Astrocyte (in vitro differentiated cells and primary cell): ENCODE data around the gene SEC22C. TPM values are rescaled to one million over a fixed set of nuclear protein-coding genes. Genes with fewer than 3 reads are reported as not detected.
"Not testable (repeated sequence)": the region's sequence is repeated elsewhere in the genome, so short reads cannot be mapped to it uniquely, and the experiment has no call there.

Experiments used
- DNase-seq: peaks from one replicate; pipeline ENCODE4 v3.0.0-alpha.2; 2010; ENCODE audit warnings: low read depth
- FAIRE-seq: peaks from 2 replicates; lab custom pipeline; 2011; peaks lifted over from hg19 to GRCh38; lab: Jason Lieb, UNC
- H2AFZ ChIP-seq: 2 replicates; pipeline ENCODE4 v1.6.0; 2012; ENCODE audit warnings: low read depth, low read length, inconsistent platforms
- H3K27ac ChIP-seq: 2 replicates; pipeline ENCODE4 v1.5.1; 2011; ENCODE audit warnings: low read depth, low read length, inconsistent platforms
- H3K27me3 ChIP-seq: 2 replicates; pipeline ENCODE4 v1.6.0; 2011; ENCODE audit warnings: low read length, inconsistent platforms; ENCODE audit not compliant: insufficient read depth
- H3K36me3 ChIP-seq: 2 replicates; pipeline ENCODE4 v1.5.1; 2011; ENCODE audit warnings: low read length, inconsistent platforms; ENCODE audit not compliant: insufficient read depth
- H3K4me1 ChIP-seq: 2 replicates; pipeline ENCODE4 v1.5.1; 2011; ENCODE audit warnings: low read length, inconsistent platforms; ENCODE audit not compliant: insufficient read depth
- H3K4me2 ChIP-seq: 2 replicates; pipeline ENCODE4 v1.6.0; 2012; ENCODE audit warnings: low read length, inconsistent platforms
- H3K4me3 ChIP-seq: 2 replicates; pipeline ENCODE4 v1.5.1; 2011; ENCODE audit warnings: low read depth, mild to moderate bottlenecking, low read length, inconsistent platforms; ENCODE audit not compliant: insufficient read depth
- H3K79me2 ChIP-seq: 2 replicates; pipeline ENCODE4 v1.6.0; 2012; ENCODE audit warnings: mild to moderate bottlenecking, low read length, inconsistent platforms; ENCODE audit not compliant: insufficient read depth
- H3K9ac ChIP-seq: 2 replicates; pipeline ENCODE4 v1.6.0; 2012; ENCODE audit warnings: mild to moderate bottlenecking, low read length, inconsistent platforms
- H3K9me3 ChIP-seq: 2 replicates; pipeline ENCODE4 v1.5.1; 2012; ENCODE audit warnings: low read depth, mild to moderate bottlenecking, low read length, inconsistent platforms; ENCODE audit not compliant: insufficient read depth
- H4K20me1 ChIP-seq: 2 replicates; pipeline ENCODE4 v1.6.0; 2012; ENCODE audit warnings: low read length, inconsistent platforms; ENCODE audit not compliant: insufficient read depth
- H3K27ac Mint-ChIP-seq: one replicate; pipeline ENCODE4 v1.8.0; 2021; ENCODE audit warnings: mild to moderate bottlenecking, mixed read lengths; ENCODE audit not compliant: unreplicated experiment
- H3K27me3 Mint-ChIP-seq: one replicate; pipeline ENCODE4 v1.8.0; 2021; ENCODE audit warnings: low read depth, mixed read lengths; ENCODE audit not compliant: unreplicated experiment
- H3K36me3 Mint-ChIP-seq: one replicate; pipeline ENCODE4 v1.8.0; 2021; ENCODE audit warnings: low read depth, mixed read lengths; ENCODE audit not compliant: unreplicated experiment
- H3K4me1 Mint-ChIP-seq: one replicate; pipeline ENCODE4 v1.8.0; 2021; ENCODE audit warnings: low read depth, mixed read lengths; ENCODE audit not compliant: unreplicated experiment
- H3K4me3 Mint-ChIP-seq: one replicate; pipeline ENCODE4 v1.8.0; 2021; ENCODE audit warnings: mild to moderate bottlenecking, moderate library complexity, mixed read lengths; ENCODE audit not compliant: unreplicated experiment
- H3K9me3 Mint-ChIP-seq: one replicate; pipeline ENCODE4 v1.8.0; 2021; ENCODE audit warnings: mild to moderate bottlenecking, mixed read lengths; ENCODE audit not compliant: unreplicated experiment
- EZH2 ChIP-seq: IDR thresholded peaks from 2 replicates; pipeline ENCODE4 v1.6.1; 2012; ENCODE audit warnings: mild to moderate bottlenecking, low read length, inconsistent platforms; ENCODE audit not compliant: insufficient read depth
- total RNA-seq: library from RNA; stranded (reverse); gene quantifications from 2 replicates; pipeline ENCODE4 v1.2.1, GENCODE V29; 2021
- TF ChIP-seq, protein P1 (sequence below): IDR thresholded peaks from 2 replicates; pipeline ENCODE4 v1.5.1; 2011; ENCODE audit warnings: low read depth, mild to moderate bottlenecking, inconsistent platforms, low read length, moderate library complexity; ENCODE audit not compliant: insufficient read depth

The SEC22C gene
- total RNA-seq, 1 donor from 2014 or later, result 37.4 TPM

DNA sequence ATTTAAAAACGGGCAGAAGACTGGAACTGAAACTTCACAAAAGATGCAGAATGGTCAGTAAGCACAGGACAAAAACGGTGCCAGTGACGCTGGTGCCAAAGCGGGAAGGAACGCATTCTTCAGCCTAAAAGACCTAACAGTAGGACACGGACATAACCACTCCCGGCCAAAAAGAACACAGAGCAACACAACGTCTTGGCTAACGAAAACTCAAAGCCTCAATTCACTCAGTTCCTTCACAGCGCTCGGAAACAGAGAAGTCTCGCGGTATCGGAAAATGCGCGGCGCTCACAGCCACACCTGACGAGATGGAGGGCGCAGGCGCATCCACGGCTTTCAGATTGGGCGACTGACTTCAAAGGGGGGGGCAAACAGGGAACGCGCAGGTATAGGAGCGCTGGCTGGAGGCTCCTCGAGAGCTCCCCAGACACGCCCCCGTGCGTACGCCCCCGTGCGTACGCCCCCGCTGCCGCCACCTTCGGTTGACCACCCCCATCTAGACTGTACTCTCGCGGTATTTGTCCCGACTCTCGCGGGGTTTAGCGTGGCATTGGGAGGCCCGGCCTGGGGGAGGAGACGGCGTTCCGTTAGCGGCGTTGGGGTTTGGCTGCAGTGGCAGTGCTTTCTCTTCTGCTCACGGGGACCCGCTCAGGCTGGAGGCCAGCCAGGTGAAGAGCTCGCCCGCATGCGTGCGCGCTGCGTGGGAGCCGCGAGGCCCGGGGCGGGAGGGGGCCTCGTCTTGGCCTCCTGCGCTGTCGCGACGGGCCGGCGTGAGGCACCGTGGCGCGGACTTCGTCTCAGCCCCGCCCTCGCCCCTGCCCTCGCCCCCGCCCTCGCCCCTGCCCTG is 18.6 kb upstream of the SEC22C start, which contains the start of gene NKTR:
NKTR (plus strand) TSS at position 576 of the 847 bp plus-strand sequence. CDS start 321 bp downstream, outside the sequence.
- FAIRE-seq (no peak), DNase-seq (peak; percentile 97)
- Histone ChIP-seq H3K36me3 (peaks cover 2% of the 10 kb centered on the region), H3K27ac (peak within 1 kb of the TSS; percentile 95), H3K27me3 (no peaks in the 10 kb centered on the region), H3K79me2 (peaks cover 48% of the 10 kb centered on the region), H4K20me1 (peaks cover 42% of the 10 kb centered on the region), H3K4me2 (peak within 1 kb of the TSS; percentile 92), H3K9me3 (no peaks in the 10 kb centered on the region), H3K4me3 (peak within 1 kb of the TSS; percentile 79), H3K9ac (peak within 1 kb of the TSS; percentile 95), H3K4me1 (peaks cover 6% of the 10 kb centered on the region), H2AFZ (peak within 1 kb of the TSS; percentile 92)
- Mint-ChIP-seq H3K27ac (peak within 1 kb of the TSS; percentile 91), H3K4me3 (peak within 1 kb of the TSS; percentile 94), H3K4me1 (peaks cover 5% of the 10 kb centered on the region), H3K36me3 (peaks cover 6% of the 10 kb centered on the region), H3K9me3 (no peaks in the 10 kb centered on the region), H3K27me3 (no peaks in the 10 kb centered on the region)
- TF ChIP-seq, protein P1, sequence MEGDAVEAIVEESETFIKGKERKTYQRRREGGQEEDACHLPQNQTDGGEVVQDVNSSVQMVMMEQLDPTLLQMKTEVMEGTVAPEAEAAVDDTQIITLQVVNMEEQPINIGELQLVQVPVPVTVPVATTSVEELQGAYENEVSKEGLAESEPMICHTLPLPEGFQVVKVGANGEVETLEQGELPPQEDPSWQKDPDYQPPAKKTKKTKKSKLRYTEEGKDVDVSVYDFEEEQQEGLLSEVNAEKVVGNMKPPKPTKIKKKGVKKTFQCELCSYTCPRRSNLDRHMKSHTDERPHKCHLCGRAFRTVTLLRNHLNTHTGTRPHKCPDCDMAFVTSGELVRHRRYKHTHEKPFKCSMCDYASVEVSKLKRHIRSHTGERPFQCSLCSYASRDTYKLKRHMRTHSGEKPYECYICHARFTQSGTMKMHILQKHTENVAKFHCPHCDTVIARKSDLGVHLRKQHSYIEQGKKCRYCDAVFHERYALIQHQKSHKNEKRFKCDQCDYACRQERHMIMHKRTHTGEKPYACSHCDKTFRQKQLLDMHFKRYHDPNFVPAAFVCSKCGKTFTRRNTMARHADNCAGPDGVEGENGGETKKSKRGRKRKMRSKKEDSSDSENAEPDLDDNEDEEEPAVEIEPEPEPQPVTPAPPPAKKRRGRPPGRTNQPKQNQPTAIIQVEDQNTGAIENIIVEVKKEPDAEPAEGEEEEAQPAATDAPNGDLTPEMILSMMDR, result no peak
- TF ChIP-seq EZH2, result no peak

DNA sequence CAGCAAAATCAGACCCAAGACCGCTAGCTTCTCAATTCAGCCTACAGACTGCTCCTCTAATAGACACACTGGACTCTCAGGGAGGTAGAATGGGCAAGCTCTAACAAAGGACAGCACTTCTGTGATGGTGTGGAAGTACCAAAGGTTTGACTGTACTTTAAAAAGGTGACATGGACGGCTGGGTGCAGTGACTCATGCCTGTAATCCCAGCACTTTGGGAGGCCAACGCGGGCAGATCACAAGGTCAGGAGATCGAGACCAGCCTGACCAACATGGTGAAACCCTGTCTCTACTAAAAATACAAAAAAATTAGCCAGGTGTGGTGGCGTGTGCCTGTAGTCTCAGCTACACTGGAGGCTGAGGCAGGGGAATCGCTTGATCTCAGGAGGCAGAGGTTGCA is 15.3 kb upstream of the SEC22C start:
- H3K4me3 Mint-ChIP-seq, H3K27ac Mint-ChIP-seq, H2AFZ ChIP-seq, H3K27me3 ChIP-seq, H3K4me3 ChIP-seq, H3K27me3 Mint-ChIP-seq, FAIRE-seq, H3K36me3 Mint-ChIP-seq, DNase-seq, H3K9me3 ChIP-seq, H3K36me3 ChIP-seq, H3K4me1 ChIP-seq, H3K4me1 Mint-ChIP-seq, H3K9ac ChIP-seq, H3K9me3 Mint-ChIP-seq, H3K27ac ChIP-seq, H3K4me2 ChIP-seq: not testable (repeated sequence)
- Histone ChIP-seq H3K79me2 (peaks cover 41% of the 10 kb centered on the region), H4K20me1 (peaks cover 11% of the 10 kb centered on the region)

DNA sequence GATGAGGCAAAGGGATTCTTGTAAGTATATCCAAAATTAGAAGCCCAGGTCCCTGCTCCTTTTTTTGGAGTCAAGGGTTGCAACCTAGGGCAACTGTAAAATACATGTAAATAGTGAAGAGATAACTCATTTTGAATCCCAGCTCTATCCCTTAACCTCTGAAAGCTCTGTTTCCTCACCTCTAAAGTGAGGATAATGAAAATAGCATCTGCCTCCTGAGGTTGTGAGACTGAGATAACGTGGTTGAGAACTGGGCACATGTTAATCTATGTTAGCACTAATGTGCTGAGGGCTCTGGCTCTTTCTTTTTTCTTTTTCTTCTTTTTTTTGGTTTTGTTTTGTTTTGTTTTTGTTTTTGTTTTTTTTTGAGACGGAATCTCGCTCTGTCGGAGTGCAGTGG is 13.9 kb upstream of the SEC22C start:
- Histone ChIP-seq H3K9ac (no peak overlapping the region), H3K36me3 (peaks cover 9% of the 10 kb centered on the region), H3K27me3 (no peaks in the 10 kb centered on the region), H3K79me2 (peaks cover 40% of the 10 kb centered on the region), H3K9me3 (no peaks in the 10 kb centered on the region), H4K20me1 (no peaks in the 10 kb centered on the region), H3K4me2 (no peak overlapping the region), H2AFZ (no peak overlapping the region), H3K4me3 (no peak overlapping the region), H3K4me1 (peaks cover 7% of the 10 kb centered on the region), H3K27ac (no peak overlapping the region)
- no peak overlapping the region for H3K27ac Mint-ChIP-seq
- H3K27me3 Mint-ChIP-seq, result no peaks in the 10 kb centered on the region
- TF ChIP-seq EZH2, result no peak
- TF ChIP-seq, protein P1, result no peak
- H3K36me3 Mint-ChIP-seq, result peaks cover 6% of the 10 kb centered on the region
- peaks cover 1% of the 10 kb centered on the region for H3K4me1 Mint-ChIP-seq
- FAIRE-seq (no peak), DNase-seq (no peak)
- H3K4me3 Mint-ChIP-seq, result no peak overlapping the region
- H3K9me3 Mint-ChIP-seq, result no peaks in the 10 kb centered on the region
